ENCODE measurements around the gene AMBP.
"Not testable (repeated sequence)": the region's sequence is repeated elsewhere in the genome, so short reads cannot be mapped to it uniquely, and the experiment has no call there.

The AMBP gene

DNA sequence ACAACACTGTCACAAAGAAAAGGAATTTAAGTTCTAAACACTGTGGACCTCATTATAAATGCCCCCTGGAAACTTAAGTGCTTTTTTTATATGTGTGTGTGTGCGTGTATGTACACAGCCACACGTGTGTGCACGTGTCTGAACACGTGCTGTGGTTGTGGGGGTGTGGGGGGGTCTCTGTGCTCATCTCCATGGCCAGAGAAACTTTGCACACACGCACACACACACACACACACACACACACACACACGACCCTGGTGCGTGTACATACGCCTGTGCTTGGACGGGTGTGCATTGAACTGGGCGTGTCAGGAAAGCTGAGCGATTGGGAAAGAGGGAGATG is 27.9 kb downstream of the AMBP start:
- no peak for DNase-seq

- no peak for DNase-seq
These were observed 28.5 kb downstream of the AMBP start for GRCh38 chr9:114049441-114050225.

DNA sequence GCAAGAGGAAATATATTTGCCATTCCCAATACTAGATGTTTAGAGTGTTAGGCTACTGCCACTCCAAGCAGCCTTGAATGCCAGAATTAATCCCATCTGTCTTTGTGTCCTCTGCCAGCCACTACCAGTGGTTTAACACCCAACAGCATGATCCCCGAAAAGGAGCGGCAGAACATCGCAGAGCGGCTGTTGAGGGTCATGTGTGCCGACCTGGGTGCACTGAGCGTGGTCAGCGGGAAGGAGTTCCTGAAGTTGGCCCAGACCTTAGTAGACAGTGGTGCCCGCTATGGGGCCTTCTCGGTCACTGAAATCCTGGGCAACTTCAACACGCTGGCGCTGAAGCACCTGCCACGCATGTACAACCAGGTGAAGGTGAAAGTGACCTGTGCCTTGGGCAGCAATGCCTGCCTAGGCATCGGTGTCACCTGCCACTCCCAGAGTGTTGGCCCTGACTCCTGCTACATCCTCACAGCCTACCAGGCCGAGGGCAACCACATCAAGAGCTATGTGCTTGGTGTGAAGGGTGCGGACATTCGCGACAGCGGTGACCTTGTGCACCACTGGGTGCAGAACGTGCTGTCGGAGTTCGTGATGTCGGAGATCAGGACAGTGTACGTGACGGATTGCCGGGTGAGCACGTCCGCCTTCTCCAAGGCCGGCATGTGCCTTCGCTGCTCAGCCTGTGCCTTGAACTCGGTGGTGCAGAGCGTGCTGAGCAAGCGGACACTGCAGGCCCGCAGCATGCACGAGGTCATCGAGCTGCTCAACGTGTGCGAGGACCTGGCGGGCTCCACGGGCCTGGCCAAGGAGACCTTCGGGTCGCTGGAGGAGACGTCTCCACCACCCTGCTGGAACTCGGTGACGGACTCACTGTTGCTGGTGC is 29.3 kb downstream of the AMBP start:
- no peak for DNase-seq

DNA sequence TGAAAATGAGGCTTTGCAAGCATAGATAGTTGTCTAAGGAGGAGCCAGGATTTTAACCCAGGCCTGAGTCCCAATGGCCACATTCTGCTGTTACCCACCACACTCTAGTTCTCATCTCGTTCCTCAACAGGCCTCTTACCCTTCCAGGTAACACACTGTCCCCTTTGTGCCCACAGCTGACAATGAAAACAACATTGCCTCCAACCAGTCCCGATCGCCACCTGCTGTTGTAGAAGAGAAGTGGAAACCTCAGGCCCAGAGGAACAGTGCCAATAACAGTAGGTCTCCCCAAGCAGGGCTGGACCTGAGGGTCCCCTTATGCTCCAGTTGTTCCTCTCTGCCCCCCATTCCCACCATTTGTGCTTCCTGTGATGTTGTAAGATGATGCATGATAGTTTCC is 30.4 kb downstream of the AMBP start:
- no peak for DNase-seq

DNA sequence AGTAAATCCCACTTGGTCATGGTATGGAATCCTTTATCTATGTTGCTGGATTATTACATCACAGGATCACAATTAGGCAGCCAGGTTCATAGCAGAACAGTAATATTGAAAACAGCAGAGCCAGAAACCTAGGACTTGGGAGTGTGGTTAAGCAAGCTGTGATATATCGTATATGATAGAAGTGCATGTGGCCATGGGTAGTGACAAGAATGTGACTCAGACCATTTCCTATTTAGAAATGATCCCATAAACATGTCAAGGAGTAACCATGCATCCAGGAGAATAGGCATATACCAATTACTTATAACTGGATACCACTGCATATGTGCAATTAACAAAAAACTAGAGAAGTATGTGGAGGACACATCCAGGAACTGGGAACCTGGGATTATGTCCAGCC is 31.2 kb downstream of the AMBP start:
- DNase-seq, result no peak

DNA sequence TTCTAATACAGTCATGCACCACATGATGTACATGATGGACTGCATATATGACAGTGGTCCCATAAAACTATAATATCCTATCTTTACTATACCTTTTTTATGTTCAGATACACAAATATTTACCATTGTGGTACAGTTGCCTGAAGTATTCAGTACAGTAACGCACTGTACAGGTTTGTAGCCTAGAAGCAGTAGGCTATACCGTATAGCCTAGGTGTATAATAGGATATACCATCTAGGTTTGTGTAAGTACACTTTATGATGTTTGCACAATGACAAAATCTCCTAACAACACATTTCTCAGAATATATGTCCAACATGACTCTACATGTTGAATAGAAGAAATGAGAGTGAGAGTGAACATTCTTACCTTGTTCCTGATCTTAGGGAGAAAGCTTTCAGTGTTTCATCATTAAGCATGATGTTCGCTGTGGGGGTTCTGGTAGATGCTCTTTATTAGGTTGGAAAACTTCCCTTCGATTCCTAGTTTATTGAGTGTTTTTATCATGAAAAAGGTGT is 31.8 kb downstream of the AMBP start:
- DNase-seq, result no peak

- DNase-seq, result not testable (repeated sequence)
These were observed 34.4 kb downstream of the AMBP start for GRCh38 chr9:114043660-114044059.

DNA sequence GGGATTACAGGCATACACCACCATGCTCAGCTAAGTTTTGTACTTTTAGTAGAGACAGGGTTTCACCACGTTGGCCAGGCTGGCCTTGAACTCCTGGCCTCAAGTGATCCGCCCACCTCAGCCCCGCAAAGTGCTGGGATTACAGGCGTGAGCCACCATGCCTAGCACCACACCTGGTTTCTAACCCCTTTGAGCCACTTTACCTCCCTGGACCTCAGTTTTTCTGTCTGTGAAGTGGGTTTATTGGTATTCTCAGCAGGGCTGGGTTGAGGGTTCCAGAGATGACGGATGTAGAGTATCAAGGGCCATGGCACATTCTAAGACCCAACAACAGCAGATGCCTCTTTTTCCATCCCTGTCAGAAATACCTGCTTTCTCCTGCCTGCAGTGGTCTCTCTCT is 38.6 kb downstream of the AMBP start:
- DNase-seq, result no peak

DNA sequence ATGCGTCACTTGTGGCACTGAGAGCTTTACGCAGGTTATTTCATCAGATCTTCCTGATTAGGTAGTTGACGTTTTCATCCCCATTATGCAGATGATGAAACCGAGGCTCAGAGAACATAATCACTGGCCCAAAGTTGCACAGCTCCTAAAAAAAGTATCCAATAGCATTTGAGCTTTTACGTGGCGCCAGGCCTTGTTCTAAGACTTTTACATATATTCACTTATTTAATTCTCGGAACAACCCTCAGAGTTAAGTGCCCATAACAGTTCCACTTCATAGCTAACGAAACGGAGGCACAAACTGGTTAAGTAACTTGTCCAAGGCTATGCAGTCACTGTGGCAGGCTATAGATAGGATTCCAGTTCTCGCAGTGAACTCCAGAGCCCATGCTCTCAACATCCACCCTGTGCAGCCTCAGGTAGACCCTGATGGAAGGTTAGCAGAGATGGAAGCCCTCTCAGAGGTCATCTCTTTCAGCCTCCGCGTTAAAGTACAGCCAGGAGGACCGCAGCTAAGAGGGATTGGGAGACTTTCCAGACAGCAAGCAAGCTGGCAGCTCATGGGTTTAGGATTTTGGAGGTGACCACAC is 39.3 kb downstream of the AMBP start:
- no peak for DNase-seq

GRCh38 chr9:114037961-114038723 is 40.0 kb downstream of the AMBP start:
- DNase-seq, result no peak

DNA sequence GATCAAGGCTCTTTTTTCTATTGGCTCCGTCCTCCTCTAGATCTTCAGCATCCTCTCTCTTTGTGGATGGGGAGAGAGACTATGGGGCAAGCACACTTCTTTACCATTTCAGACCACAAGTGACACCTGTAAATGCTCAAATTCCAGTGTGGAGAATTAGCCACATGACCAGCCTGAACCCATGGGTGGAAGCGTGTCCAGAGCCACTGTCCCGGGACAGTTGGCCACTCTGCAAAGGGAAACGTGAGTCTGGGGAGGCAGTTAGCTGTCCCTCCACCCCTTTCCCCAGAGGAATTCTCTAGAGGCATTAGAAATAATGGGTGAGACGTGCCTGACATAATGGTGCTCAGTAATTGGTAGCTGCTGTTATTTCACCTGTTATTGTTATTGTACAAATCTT is 40.9 kb downstream of the AMBP start:
- DNase-seq, result no peak

- no peak for DNase-seq
These were observed 42.0 kb downstream of the AMBP start for GRCh38 chr9:114035845-114036801.

DNA sequence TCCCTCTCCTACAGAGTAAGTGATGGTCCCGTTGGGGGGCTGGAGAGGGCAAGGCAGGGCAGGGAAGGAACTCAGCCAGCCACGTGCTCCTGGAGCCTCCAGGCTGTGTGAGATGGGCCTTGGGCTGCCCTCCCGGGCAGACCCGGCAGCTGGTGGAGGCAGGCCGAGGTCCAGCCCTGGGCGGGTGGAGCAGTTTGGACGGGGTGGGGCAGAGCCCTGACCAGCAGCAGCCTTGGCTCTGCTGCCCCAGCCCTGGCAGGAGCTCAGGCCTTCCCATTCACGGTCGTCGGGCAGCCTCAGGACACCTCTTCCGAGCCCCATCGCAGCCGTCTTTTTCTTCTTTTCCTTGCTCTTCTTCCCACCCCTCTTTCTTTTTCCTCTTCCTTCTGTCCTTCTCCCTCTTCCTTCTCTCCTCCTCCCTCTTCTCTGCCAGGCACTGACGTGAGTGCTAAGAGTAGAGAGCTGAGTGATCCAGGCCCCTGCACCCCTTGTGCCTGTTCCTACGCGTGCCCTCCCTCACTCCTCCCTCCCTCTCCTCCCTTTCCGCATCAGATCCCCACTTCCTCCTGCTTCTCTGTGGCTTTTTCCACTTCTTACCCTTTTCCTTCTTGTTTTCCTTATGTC is 42.8 kb downstream of the AMBP start:
- no peak for DNase-seq

DNA sequence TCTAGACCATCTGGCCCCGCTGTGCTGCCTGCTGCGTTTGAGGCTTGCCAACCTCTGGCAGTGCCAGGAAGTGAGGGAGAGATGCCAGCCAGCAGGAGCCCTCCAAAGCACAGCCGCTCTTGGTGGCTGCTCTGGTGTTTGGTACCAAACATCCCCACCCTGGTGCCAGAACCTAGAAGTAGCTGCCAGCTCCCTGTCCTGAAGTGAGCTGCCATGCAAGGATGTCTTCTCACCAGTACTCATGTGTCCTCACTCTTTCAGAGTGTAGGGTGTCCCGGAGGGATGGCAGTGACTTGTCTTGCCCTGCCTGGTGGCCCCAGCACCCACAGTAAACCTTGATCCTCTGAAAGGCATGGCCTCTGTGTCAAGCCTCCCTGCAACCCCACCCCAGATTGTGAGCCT is 43.4 kb downstream of the AMBP start:
- DNase-seq, result peak; percentile 79

GRCh38 chr9:114034196-114034595 is 43.9 kb downstream of the AMBP start:
- no peak for DNase-seq

DNA sequence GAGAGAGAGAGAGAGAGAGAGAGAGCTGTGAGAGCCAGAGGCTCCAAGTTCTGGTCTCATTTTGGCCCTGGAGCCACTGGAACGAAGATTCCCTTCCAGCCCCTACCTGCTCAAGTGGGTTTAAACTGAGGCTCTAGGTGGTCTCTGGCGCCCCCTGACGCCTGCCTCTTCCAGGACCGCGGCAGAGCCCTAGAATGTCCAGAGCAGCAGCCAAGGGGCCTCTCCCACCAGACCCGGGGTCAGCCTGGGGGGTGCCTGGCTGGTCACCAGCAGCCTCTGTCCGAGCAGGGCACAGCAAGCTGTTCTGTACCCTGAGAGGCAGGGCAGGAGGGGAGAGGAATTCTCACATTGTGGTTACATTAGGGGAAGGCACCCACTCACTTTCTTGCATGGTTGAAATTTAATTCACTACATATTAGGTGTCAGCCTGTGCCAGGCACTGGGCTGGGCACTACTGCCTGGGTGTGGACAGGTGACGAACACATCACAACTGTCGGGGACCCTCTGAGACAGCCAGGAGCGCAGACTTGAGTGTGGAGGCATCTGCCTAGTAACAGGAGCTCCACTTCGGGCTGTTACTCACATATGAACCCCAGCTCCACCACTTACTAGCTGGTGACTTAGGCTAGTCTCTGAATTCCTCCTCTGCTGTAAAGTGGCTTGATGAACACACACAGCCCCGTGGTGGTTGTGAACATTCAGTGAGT is 44.5 kb downstream of the AMBP start:
- DNase-seq, result no peak

DNA sequence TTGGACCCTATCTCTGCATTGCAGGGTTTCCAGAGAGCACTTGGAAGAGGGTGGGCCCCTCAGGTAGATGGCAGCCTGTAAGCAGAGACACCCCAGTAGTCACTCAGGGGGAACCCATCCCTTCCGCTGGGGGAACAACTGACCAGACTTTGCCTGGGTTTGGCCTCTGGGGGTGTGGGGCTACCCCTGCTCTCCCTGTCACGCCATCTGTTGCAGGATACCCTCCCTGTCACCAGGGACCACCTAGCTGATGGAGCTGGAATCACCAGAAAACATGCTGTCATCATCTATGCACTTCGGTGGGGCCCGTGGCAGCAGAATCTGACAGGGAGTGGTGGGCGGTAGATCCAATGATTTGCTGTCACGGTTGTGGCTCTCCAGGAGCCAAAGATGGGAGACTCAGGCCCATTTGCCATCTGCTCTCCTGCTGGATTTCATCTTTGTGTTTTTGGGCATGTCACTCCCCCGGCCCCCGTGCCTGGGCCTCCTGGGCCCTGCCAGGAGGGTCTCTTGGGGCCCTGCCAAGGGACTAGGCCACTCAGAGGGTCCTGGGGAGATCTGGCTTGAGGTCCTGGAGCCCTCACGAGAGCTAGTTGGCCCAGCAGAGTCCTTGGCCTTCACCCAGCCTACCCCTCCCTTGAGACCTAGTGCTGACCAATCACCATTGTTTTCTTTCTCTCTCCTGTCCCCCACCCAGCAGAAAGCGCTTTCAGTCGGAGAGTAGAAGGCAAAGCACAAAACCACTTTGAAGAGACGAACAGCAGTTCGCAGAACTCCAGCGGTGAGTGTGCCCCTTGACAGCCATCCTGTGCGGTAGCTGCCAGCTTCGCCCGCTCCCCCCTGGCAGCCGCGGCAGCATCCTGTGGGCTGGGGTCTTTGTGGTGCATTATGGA is 45.9 kb downstream of the AMBP start:
- no peak for DNase-seq

- no peak for DNase-seq
These were observed 47.0 kb downstream of the AMBP start for GRCh38 chr9:114031037-114031630.

- DNase-seq, result no peak
These were observed 47.7 kb downstream of the AMBP start for GRCh38 chr9:114030364-114030763.
